Stimulated activated CD8-positive, alpha-beta memory T cell treated with anti-CD3 and anti-CD28 coated beads, Interleukin-4, amount 100 ng/mL, for 48 hours (primary cell): Measurements from ENCODE around the gene PRIM2.
"Not testable (repeated sequence)": the region's sequence is repeated elsewhere in the genome, so short reads cannot be mapped to it uniquely, and the experiment has no call there.

Source experiments
- DNase-seq: peaks from one replicate; pipeline ENCODE4 v3.0.0-alpha.2; 2020

The PRIM2 gene

GRCh38 chr6:57368965-57369731 lies 51.7 kb downstream of the PRIM2 start:
- DNase-seq: not testable (repeated sequence)

- DNase-seq: not testable (repeated sequence)
Measured at GRCh38 chr6:57371779-57372178, 54.3 kb downstream of the PRIM2 start.

GRCh38 chr6:57374764-57375163 lies 57.3 kb downstream of the PRIM2 start:
- not testable (repeated sequence) for DNase-seq

- DNase-seq: not testable (repeated sequence)
Measured at GRCh38 chr6:57376083-57376482, 58.7 kb downstream of the PRIM2 start.

- not testable (repeated sequence) for DNase-seq
Measured at GRCh38 chr6:57389038-57389592, 71.7 kb downstream of the PRIM2 start.

- DNase-seq: not testable (repeated sequence)
Measured at GRCh38 chr6:57390818-57391217, 73.4 kb downstream of the PRIM2 start.

GRCh38 chr6:57392047-57392446 lies 74.6 kb downstream of the PRIM2 start:
- not testable (repeated sequence) for DNase-seq

GRCh38 chr6:57419341-57419740 lies 101.9 kb downstream of the PRIM2 start:
- DNase-seq: not testable (repeated sequence)

- DNase-seq: no peak
Measured at GRCh38 chr6:57421503-57421902, 104.1 kb downstream of the PRIM2 start.

- DNase-seq: no peak
Measured at GRCh38 chr6:57423468-57423867, 106.0 kb downstream of the PRIM2 start.

- DNase-seq: not testable (repeated sequence)
Measured at GRCh38 chr6:57431742-57432141, 114.3 kb downstream of the PRIM2 start.

- no peak for DNase-seq
Measured at GRCh38 chr6:57432157-57432556, 114.7 kb downstream of the PRIM2 start.

- no peak for DNase-seq
Measured at GRCh38 chr6:57432919-57433684, 115.7 kb downstream of the PRIM2 start.

GRCh38 chr6:57433790-57434189 lies 116.4 kb downstream of the PRIM2 start:
- DNase-seq: not testable (repeated sequence)

- DNase-seq: no peak
Measured at GRCh38 chr6:57434944-57435343, 117.5 kb downstream of the PRIM2 start.

- no peak for DNase-seq
Measured at GRCh38 chr6:57435475-57436160, 118.2 kb downstream of the PRIM2 start.

- DNase-seq: not testable (repeated sequence)
Measured at GRCh38 chr6:57440735-57441134, 123.3 kb downstream of the PRIM2 start.

GRCh38 chr6:57442133-57442532 lies 124.7 kb downstream of the PRIM2 start:
- DNase-seq: not testable (repeated sequence)

- DNase-seq: not testable (repeated sequence)
Measured at GRCh38 chr6:57443181-57443580, 125.8 kb downstream of the PRIM2 start.

- not testable (repeated sequence) for DNase-seq
Measured at GRCh38 chr6:57444787-57445186, 127.4 kb downstream of the PRIM2 start.

- not testable (repeated sequence) for DNase-seq
Measured at GRCh38 chr6:57445379-57445778, 127.9 kb downstream of the PRIM2 start.

- not testable (repeated sequence) for DNase-seq
Measured at GRCh38 chr6:57445790-57446468, 128.5 kb downstream of the PRIM2 start.
